T-helper 1 cell treated with Interleukin-12 subunit alpha and Interleukin-12 subunit beta and Interleukin-4 antibody, amounts not matched to agents 30 μg/mL and 1 μg/mL, for 36 hours (primary cell): ENCODE measurements around the gene ADGRB3.

Experiments
- H3K27ac Mint-ChIP-seq: one replicate; pipeline ENCODE4 v1.8.0; 2021; ENCODE audit warnings: mild to moderate bottlenecking, mixed read lengths
- H3K27me3 Mint-ChIP-seq: one replicate; pipeline ENCODE4 v1.8.0; 2021; ENCODE audit warnings: low read depth, mixed read lengths
- H3K36me3 Mint-ChIP-seq: one replicate; pipeline ENCODE4 v1.8.0; 2021; ENCODE audit warnings: low read depth, mixed read lengths
- H3K4me1 Mint-ChIP-seq: one replicate; pipeline ENCODE4 v1.8.0; 2021; ENCODE audit warnings: low read depth, mixed read lengths
- H3K4me3 Mint-ChIP-seq: one replicate; pipeline ENCODE4 v1.8.0; 2021; ENCODE audit warnings: mild to moderate bottlenecking, moderate library complexity, mixed read lengths
- H3K9me3 Mint-ChIP-seq: one replicate; pipeline ENCODE4 v1.8.0; 2021; ENCODE audit warnings: mixed read lengths

ADGRB3 gene

DNA sequence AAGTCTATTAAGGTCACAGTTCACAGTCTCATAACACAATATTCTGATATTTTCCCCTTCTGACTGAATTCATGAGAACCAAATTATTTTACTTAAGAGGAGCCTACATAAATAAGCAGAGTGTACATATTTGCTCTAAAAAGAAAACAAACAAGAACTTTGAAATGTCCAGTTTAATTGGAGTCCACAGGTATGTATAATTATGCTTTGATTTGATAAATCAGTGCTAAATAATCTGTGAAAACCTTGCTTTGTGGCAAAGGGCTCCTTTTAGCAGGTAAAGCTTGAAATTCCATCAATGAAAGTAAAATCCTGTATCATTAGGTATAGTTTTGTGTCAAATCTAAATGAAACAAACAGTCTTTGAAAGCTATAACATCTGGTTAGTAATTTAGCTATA, 69.4 kb downstream of the ADGRB3 start:
- Mint-ChIP-seq H3K4me3 (no peak overlapping the region), H3K36me3 (no peaks in the 10 kb centered on the region), H3K27ac (no peak overlapping the region), H3K4me1 (no peaks in the 10 kb centered on the region), H3K9me3 (no peaks in the 10 kb centered on the region), H3K27me3 (no peaks in the 10 kb centered on the region)

DNA sequence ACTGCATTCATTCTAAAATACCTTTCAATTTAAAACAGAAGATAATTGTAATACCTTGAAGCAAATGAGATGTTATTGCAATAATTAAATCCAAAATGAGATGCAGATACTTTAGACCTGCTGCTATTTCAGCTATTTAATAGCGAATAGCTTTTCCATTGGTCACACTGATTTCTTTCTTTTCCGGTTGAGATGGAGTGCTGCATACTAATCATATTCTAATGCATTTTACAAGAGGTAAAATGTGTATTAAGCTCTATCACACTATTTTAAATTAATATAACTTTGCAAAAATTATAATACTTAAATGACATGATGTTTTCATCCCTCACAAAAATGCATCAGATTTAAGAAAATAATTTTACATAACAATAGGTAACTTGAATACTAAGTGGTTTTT, 74.0 kb downstream of the ADGRB3 start:
- H3K27ac Mint-ChIP-seq = no peak overlapping the region
- no peaks in the 10 kb centered on the region for H3K27me3 Mint-ChIP-seq
- no peaks in the 10 kb centered on the region for H3K4me1 Mint-ChIP-seq
- no peaks in the 10 kb centered on the region for H3K36me3 Mint-ChIP-seq
- no peaks in the 10 kb centered on the region for H3K9me3 Mint-ChIP-seq
- no peak overlapping the region for H3K4me3 Mint-ChIP-seq

DNA sequence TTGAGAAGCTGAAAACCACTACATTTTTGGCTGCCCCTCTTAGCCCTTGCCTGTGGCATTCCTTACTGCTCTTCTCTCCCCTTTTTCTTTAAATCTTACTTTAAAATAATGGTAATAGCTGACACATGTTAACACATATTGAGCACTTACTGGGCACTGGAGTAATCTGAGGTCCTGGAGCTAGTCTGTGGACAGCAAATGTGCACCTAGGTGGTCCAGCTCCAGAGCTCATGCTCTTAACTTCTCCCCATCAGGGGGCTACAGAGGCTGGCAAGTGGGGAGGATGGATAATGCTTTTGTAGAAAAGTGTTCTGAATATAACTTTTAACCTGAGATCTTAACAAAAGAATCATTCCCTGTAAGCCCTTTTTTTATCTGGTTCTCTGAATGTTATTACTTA, 74.8 kb downstream of the ADGRB3 start:
- Mint-ChIP-seq H3K27ac (no peak overlapping the region), H3K9me3 (no peaks in the 10 kb centered on the region), H3K4me1 (no peaks in the 10 kb centered on the region), H3K4me3 (no peak overlapping the region), H3K36me3 (no peaks in the 10 kb centered on the region), H3K27me3 (no peaks in the 10 kb centered on the region)

DNA sequence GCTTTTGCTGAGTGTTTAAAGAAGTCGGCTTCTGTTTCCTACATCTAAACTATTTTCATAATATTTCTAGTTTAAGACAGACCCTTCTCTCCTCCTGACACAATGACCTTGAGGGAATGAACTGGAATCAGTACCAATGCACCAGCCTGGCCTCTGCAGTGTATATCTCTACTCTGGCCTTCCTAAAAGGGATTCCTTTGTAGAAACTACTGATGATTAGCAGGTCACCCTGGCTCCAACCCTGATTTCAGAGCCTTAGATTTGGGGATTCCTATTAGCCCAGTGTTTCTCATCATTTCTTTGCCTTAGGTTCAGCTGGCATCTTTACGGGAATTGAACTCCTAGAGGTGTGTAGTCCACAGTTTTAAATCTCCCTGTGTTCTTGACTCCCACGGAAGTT, 75.4 kb downstream of the ADGRB3 start:
- no peaks in the 10 kb centered on the region for H3K27me3 Mint-ChIP-seq
- no peaks in the 10 kb centered on the region for H3K4me1 Mint-ChIP-seq
- H3K36me3 Mint-ChIP-seq = no peaks in the 10 kb centered on the region
- H3K27ac Mint-ChIP-seq = no peak overlapping the region
- no peaks in the 10 kb centered on the region for H3K9me3 Mint-ChIP-seq
- no peak overlapping the region for H3K4me3 Mint-ChIP-seq

DNA sequence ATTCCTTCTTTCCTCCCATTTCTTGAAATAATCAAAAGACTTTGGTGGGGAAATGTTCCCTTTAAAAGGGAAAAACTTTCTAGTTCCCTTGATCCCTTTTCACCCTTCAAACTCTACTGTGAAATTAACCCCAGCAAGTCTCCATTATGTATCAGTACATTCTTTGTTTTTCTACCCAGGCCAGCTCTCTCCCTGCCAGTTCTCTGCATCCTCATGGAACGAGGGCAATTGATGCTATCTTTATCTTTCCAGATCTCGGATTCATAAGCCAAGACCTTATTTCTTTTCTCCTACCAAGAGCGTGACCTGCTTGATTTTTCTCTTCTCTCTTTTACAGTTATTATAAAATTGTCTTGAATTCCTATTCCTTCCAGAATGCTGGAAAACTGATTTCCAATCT, 75.8 kb downstream of the ADGRB3 start:
- Mint-ChIP-seq H3K4me3 (no peak overlapping the region), H3K36me3 (no peaks in the 10 kb centered on the region), H3K27me3 (no peaks in the 10 kb centered on the region), H3K4me1 (no peaks in the 10 kb centered on the region), H3K9me3 (no peaks in the 10 kb centered on the region), H3K27ac (no peak overlapping the region)

DNA sequence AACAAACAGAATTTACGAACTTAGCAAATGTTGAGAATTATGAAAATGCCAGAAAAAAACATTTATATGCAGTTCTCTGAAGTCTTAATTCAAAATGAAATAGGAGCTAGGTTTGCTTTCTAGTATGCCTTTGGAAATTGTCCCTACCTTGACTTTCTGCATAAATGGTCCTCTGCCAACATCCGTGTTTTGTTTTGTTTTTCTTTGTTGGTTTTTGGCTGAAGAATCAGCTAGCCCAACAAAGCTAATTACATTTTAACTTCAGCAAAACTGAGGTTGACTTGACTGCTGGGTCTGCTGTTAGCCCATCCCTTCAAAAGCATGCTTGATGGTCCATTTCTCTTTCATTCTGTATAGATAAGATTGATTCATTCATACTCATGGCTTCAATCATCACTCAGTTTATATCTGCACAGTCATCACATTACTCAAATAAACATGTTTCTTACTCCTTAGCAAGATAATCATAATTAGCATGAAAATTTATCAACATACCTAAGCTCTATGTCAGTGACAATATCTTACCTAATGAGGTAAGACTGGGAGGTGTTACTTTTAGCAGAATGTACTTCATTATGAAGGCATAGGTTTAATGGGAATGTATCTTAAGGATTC, 76.4 kb downstream of the ADGRB3 start:
- Mint-ChIP-seq H3K36me3 (no peaks in the 10 kb centered on the region), H3K9me3 (no peaks in the 10 kb centered on the region), H3K27me3 (no peaks in the 10 kb centered on the region), H3K27ac (no peak overlapping the region), H3K4me1 (no peaks in the 10 kb centered on the region), H3K4me3 (no peak overlapping the region)

DNA sequence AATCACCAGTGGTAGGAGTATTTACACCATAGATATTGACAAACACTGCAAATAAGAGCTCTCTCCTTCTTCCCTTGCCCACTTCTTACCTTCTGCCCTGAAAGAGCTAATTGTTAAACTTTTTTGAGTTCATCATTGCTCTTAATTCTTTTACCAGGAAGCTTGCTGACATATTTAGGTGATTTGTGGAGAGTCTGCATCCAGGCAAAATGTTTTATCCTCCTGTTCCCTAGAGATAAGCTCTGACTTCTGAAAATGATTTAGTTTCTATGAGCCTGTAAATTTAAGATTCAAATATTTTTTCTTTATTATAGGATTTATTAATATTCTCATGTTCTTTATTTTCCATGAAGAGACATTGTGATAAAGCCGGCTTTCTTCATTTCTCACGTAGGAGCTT, 81.5 kb downstream of the ADGRB3 start:
- Mint-ChIP-seq H3K4me1 (no peaks in the 10 kb centered on the region), H3K27me3 (no peaks in the 10 kb centered on the region), H3K4me3 (no peak overlapping the region), H3K27ac (no peak overlapping the region), H3K9me3 (peaks cover 3% of the 10 kb centered on the region), H3K36me3 (no peaks in the 10 kb centered on the region)

DNA sequence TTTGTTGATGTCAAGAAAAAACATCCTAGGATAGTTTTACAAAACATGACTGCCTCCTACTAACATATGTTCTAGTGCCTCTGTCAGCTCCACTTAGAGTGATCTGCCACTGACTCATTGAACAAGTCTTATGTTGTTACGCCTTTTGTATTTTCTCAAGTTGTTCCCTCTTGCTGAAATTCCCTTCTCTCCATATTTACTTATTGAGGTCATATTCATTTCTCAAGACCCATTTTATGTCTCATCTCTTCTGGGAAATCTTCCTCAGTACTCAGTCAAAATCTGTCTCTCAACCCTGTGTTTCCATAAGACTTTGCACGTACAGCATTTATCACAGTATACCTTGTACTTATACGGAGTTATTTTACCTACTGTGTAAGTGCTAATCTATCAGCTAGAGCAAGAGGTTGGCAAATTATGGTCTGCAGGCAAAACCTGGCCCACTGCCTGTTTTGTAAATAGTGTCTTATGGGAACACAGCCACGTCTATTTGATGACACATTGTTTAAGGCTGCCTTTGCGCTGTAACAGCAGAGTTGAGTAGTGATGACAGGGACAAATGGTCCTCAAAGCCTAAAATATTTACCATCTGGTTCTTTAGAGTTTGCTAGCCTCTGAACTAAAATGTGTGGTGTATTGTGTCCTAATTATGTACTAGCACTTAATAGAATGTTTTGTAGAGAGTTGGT, 83.4 kb downstream of the ADGRB3 start:
- Mint-ChIP-seq H3K4me3 (no peak overlapping the region), H3K9me3 (peaks cover 3% of the 10 kb centered on the region), H3K36me3 (no peaks in the 10 kb centered on the region), H3K27ac (no peak overlapping the region), H3K27me3 (no peaks in the 10 kb centered on the region), H3K4me1 (no peaks in the 10 kb centered on the region)

DNA sequence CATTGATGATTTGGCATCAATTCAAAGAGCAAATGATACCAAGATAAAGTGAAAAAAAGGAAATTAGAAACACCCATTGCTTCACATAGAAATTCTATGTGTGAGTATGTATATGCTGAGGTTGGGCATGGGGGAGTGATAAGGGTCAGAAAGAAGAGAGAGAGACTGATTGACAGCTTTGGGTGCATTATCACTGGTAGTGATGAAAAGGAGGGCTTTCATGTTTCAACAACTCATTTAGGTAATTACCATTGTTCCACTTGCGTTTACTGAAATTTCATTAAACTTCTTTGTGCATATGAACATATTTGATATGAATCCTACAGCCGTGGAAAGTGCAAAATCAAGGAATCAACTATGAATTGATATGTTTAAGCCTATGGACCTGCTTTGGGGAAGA, 84.7 kb downstream of the ADGRB3 start:
- Mint-ChIP-seq H3K9me3 (peaks cover 3% of the 10 kb centered on the region), H3K36me3 (no peaks in the 10 kb centered on the region), H3K27ac (no peak overlapping the region), H3K27me3 (no peaks in the 10 kb centered on the region), H3K4me3 (no peak overlapping the region), H3K4me1 (no peaks in the 10 kb centered on the region)

DNA sequence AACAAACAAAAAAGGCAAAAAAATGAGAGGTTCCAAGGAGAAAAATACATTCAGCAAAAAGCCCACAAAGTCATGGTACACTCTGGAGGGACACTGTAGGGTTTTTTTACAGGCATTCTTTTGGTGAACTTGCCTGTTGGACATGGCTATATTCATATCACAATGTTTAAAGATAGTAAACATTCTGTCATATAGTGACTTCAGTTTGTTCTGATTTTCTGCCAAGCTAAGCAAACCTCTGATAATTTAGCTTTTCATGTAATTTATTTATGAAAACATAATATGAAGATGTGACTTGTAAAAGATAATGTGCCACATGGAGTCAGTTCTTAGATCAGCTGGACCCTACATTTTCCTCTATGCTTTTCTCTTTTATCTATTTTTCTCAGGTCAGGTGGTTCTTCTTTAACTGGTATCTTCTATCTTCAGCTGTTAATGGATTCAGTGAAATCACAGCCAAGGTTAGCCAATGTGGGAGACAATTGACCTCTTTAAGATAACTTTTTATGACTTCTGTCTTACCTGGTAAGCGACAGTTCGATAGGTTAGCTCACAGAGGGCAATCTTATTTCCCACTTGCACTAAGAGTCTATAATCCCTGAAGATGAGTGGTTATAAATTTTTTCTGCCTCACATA, 87.9 kb downstream of the ADGRB3 start:
- no peaks in the 10 kb centered on the region for H3K36me3 Mint-ChIP-seq

DNA sequence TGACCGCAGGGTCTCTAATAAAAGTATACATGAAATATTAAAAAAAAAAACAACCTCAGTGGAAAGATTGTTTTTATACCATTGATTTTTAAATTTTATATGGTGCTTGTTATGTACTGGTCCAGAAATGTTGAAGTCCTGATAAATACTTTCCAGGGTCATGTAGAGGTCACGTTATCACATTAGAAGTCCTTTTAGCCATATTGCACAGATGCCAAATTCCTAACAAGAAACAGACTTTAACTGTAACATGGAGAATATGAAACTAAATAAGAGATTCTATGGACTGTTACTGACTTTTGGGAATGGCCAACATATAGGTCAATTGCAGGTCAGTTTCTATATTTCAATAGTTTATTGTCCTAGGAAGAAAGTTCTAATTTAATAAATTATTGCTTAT, 89.0 kb downstream of the ADGRB3 start:
- Mint-ChIP-seq H3K9me3 (peaks cover 3% of the 10 kb centered on the region), H3K27ac (no peak overlapping the region), H3K36me3 (no peaks in the 10 kb centered on the region), H3K4me1 (no peaks in the 10 kb centered on the region), H3K4me3 (no peak overlapping the region), H3K27me3 (no peaks in the 10 kb centered on the region)

More for the DNA sequence above, 87.9 kb downstream of the ADGRB3 start:
- Mint-ChIP-seq H3K4me1 (no peaks in the 10 kb centered on the region), H3K4me3 (no peak overlapping the region), H3K9me3 (peaks cover 3% of the 10 kb centered on the region), H3K27me3 (no peaks in the 10 kb centered on the region), H3K27ac (no peak overlapping the region)

DNA sequence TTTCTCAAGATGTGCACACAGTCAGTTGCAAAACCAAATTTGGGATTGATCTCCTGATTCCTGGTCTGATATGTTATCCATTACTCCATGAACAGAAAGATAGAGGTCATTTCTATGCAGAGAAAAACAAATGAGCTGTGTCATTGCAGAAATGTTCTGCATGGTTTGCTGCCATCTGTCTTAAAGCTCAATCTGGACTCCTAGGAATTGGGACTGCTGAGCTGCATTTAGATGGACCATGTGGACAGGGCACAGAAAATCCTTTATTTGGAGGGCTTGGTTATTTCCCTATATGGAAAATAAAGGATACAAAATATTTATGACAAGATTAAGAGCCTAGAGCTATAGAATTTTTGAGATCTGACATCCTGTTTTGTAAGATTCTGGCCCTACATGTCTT, 91.3 kb downstream of the ADGRB3 start:
- H3K27ac Mint-ChIP-seq = no peak overlapping the region
- H3K4me3 Mint-ChIP-seq = no peak overlapping the region
- no peaks in the 10 kb centered on the region for H3K36me3 Mint-ChIP-seq
- no peaks in the 10 kb centered on the region for H3K9me3 Mint-ChIP-seq
- H3K27me3 Mint-ChIP-seq = no peaks in the 10 kb centered on the region
- H3K4me1 Mint-ChIP-seq = no peaks in the 10 kb centered on the region

DNA sequence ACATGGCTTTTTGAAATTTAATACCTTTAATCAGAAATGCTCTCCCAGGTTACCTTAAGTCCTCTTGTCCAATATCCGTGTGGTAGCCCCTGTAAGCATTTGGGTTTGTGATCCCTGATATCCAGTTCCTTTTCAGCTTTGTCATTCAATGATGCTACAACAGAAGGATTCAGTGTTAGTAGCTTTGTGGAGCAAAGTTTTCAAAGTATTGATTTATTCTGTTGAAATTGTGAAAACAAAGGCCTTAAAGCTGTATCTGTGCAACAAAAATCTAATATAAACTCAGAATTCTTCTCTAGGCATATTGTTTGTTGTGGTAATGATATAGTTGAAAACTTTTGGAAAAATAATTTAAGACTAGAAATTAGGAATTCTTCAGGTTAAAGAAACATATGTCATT, 91.9 kb downstream of the ADGRB3 start:
- Mint-ChIP-seq H3K27me3 (no peaks in the 10 kb centered on the region), H3K27ac (no peak overlapping the region), H3K36me3 (no peaks in the 10 kb centered on the region), H3K4me1 (no peaks in the 10 kb centered on the region), H3K9me3 (no peaks in the 10 kb centered on the region), H3K4me3 (no peak overlapping the region)

DNA sequence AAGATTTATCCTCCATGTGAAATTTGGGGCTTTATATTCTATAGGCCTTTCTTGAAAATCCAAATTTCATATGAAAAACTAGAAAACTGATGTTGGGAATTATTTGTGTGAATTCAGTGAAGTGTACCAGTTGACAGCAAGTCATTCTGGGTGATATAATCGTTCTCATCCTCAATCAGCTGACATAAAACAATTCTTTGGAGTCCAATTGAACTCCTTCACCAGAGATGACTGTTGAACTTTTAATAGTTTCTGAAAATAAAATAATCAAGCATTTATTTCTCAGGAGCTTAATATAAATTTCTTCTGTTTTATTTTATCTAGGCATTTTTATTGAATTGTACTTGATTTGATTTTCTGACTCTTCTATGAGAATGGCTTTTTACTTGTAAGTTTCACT, 92.6 kb downstream of the ADGRB3 start:
- Mint-ChIP-seq H3K4me3 (no peak overlapping the region), H3K27ac (no peak overlapping the region), H3K4me1 (no peaks in the 10 kb centered on the region), H3K9me3 (no peaks in the 10 kb centered on the region), H3K27me3 (no peaks in the 10 kb centered on the region), H3K36me3 (no peaks in the 10 kb centered on the region)

DNA sequence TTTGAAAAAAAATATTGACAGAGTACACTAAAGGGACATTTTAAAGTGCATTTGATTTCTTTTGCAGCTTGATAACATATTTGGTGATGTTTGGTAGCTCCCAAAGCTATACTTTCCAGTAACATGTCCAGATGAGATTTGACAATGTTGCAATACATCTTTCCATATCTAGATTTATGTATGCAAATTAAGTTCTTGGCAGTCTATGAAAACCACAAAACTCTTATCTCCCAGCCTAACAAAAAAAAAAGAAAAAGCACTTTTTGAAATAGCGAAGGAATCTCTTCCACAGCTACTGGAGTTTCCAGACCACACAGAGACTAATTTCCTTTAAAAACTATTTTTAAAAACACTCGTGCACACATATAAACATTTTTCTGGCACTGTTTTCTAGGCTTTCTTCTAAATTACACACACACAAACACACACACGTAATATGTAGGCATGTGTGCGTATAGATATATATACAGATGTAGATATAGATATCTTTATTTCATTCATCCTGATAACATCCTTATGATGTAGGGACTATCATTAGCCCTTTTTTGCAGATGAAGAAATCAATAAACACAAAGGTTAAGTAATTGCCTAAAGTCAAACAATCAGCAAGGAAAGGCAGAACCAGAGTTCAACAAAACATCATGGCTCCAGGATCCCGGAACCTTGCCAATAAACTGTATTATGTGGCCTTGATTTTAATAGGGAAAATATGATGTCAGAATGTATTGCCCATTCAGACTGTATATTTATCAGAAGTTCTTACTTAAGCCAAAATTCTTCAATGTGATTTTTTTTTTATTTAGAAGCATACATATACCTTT, 93.3 kb downstream of the ADGRB3 start:
- no peaks in the 10 kb centered on the region for H3K27me3 Mint-ChIP-seq
- H3K9me3 Mint-ChIP-seq = no peaks in the 10 kb centered on the region
- no peaks in the 10 kb centered on the region for H3K36me3 Mint-ChIP-seq
- H3K27ac Mint-ChIP-seq = no peak overlapping the region
- no peak overlapping the region for H3K4me3 Mint-ChIP-seq
- no peaks in the 10 kb centered on the region for H3K4me1 Mint-ChIP-seq
